Sigmoid colon (tissue), 7 donors: ENCODE data around the gene FBXO46. TPM values are rescaled to one million over a fixed set of nuclear protein-coding genes. Genes with fewer than 3 reads are reported as not detected.

Experiments
- DNase-seq: peaks from one replicate; pipeline ENCODE4 v3.0.0-alpha.2; 2019
- H3K27ac ChIP-seq, 4 donors: fragments of 200-600 bp; sonication (generic); one replicate each; pipeline ENCODE4 v1.5.1; 2016 to 2019; ENCODE audit warnings: mild to moderate bottlenecking in 1 of 4
- H3K27me3 ChIP-seq, 3 donors: fragments of 200-600 bp; sonication (generic); one replicate each; pipeline ENCODE4 v1.5.1; 2019; ENCODE audit warnings: mild to moderate bottlenecking in 1 of 3
- H3K36me3 ChIP-seq, 4 donors: fragments of 200-600 bp; sonication (generic); one replicate each; pipeline ENCODE4 v1.5.1; 2016 to 2019
- H3K4me1 ChIP-seq, 4 donors: fragments of 200-600 bp; sonication (generic); one replicate each; pipeline ENCODE4 v1.5.1; 2017 to 2019
- H3K4me3 ChIP-seq, 4 donors: fragments of 200-600 bp; sonication (generic); one replicate each; pipeline ENCODE4 v1.5.1; 2017 to 2019; ENCODE audit warnings: mild to moderate bottlenecking in 2 of 4, moderate library complexity in 1 of 4
- H3K9me3 ChIP-seq, 4 donors: fragments of 200-600 bp in 3 of 4; sonication (generic) in 3 of 4; one replicate each; pipeline versions ENCODE4 v1.5.1 to v1.6.1; 2013 to 2019
- EP300 ChIP-seq, 4 donors: sonication (generic); formaldehyde crosslinking; IDR thresholded peaks; one replicate each; pipeline ENCODE4 v1.6.1; 2017; ENCODE audit warnings: antibody characterized with exemption in 4 of 4
- POLR2A ChIP-seq, 2 donors: fragments of 450-650 bp; IDR thresholded peaks; one replicate each; pipeline ENCODE4 v1.6.1; 2016; ENCODE audit warnings: antibody characterized with exemption in 2 of 2, mild to moderate bottlenecking in 2 of 2, moderate library complexity in 2 of 2
- POLR2AphosphoS5 ChIP-seq, 4 donors: sonication (generic); formaldehyde crosslinking; IDR thresholded peaks; one replicate each; pipeline ENCODE4 v1.6.1; 2017; ENCODE audit warnings: antibody characterized with exemption in 4 of 4
- WGBS, 2 donors: extraction: QIAGEN DNeasy Blood & Tissue Kit; methylation state at CpG; one replicate each; pipeline ENCODE4 v1.1.7; 2013; 5-methylcytosine and 5-hydroxymethylcytosine counted together
- intact Hi-C: fragments of 100-400 bp; cut with DNase I; formaldehyde crosslinking; loops from one replicate; pipeline ENCODE4 v1.15.1; 2023
- polyA plus RNA-seq, 3 donors: library from polyadenylated mRNA; stranded (reverse); fragments of 200-250 nt; gene quantifications; one replicate each; pipeline ENCODE4 v1.2.3, GENCODE V29; 2013
- total RNA-seq, 4 donors: library from RNA; depleted of rRNA; stranded (reverse); fragments of >200 nt; gene quantifications; one replicate each; pipeline ENCODE4 v1.1.0, GENCODE V29; 2016
- TF ChIP-seq, protein P1 (sequence below), 4 experiments: fragments of 450-650 bp in 3 of 4; fragments of 200-600 bp in 1 of 4; IDR thresholded peaks; one replicate each; pipeline ENCODE4 v1.5.1; 2016 to 2019; ENCODE audit warnings: antibody characterized with exemption in 4 of 4, mild to moderate bottlenecking in 3 of 4, moderate library complexity in 2 of 4
- donor health status: healthy with polysubstance abuse.
- donor health status: Bipolar disorder and iron deficiency.
- donor health status: healthy.

FBXO46 gene
- total and polyA plus RNA-seq, 7 donors, result 7.1 to 16.5 (median 9.5) TPM

DNA sequence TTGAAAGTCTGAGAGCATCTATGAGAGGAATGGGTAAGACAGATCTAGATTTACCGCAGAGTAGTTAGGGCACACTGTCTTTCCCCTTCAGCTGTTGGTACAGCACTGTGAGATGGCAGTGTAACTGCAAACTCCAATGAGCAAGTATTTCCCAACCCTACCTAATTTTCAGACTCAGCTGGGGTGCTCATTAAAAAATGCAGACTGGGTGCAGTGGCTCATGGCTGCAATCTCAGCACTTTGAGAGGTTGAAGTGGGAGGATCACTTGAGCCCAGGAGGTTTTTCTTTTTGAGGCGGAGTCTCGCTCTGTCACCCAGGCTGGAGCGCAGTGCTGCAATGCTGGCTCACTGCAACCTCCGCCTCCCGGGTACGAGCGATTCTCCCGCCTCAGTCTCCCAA lies 25.6 kb downstream of the FBXO46 start:
- WGBS, 2 donors, result 93 to 98% methylated on average over 9 of the region's 9 CpGs
- Histone ChIP-seq H3K4me3 (no peak overlapping the region), H3K9me3 (no peaks in the 10 kb centered on the region), H3K36me3 (peaks cover 0 to 22% (median 4%) of the 10 kb centered on the region in 4 donors), H3K27me3 (no peaks in the 10 kb centered on the region), H3K27ac (no peak overlapping the region), H3K4me1 (peaks cover 0 to under 1% (median 0%) of the 10 kb centered on the region in 4 donors)
- no peak for DNase-seq
- intact Hi-C loops, result no loop called here
- TF ChIP-seq EP300 (IDR thresholded peaks at IDR 0.05) (no peak), POLR2AphosphoS5 (IDR thresholded peaks at IDR 0.05) (no peak), POLR2A (IDR thresholded peaks at IDR 0.05) (no peak)
- TF ChIP-seq, protein P1, sequence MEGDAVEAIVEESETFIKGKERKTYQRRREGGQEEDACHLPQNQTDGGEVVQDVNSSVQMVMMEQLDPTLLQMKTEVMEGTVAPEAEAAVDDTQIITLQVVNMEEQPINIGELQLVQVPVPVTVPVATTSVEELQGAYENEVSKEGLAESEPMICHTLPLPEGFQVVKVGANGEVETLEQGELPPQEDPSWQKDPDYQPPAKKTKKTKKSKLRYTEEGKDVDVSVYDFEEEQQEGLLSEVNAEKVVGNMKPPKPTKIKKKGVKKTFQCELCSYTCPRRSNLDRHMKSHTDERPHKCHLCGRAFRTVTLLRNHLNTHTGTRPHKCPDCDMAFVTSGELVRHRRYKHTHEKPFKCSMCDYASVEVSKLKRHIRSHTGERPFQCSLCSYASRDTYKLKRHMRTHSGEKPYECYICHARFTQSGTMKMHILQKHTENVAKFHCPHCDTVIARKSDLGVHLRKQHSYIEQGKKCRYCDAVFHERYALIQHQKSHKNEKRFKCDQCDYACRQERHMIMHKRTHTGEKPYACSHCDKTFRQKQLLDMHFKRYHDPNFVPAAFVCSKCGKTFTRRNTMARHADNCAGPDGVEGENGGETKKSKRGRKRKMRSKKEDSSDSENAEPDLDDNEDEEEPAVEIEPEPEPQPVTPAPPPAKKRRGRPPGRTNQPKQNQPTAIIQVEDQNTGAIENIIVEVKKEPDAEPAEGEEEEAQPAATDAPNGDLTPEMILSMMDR (IDR thresholded peaks at IDR 0.05), result no peak

DNA sequence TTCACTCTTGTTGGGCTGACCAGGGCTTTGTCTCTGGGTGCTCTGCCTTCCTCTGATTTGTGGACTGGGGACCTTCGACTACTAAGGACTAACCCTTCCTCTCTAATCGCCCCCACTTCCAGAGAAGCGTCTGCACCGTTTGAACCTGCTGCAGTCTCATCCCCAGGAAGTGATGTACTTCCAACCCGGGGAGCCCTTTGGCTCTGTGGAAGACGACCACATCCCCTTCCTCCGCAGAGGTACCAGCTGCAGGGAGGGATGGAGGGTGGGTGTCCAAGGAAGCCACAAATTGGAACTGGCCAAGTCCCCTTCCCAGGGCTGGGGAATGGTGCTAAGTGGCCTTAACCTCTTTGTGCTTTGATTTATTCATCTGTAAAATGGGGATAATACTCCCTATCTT lies 29.0 kb downstream of the FBXO46 start:
- no peak for DNase-seq
- H3K4me3 ChIP-seq, result no peak overlapping the region
- peaks cover 0 to 28% (median 4%) of the 10 kb centered on the region in 4 donors for H3K36me3 ChIP-seq
- H3K4me1 ChIP-seq, result no peaks in the 10 kb centered on the region
- H3K9me3 ChIP-seq, result no peaks in the 10 kb centered on the region
- H3K27ac ChIP-seq, result no peak overlapping the region
- no peaks in the 10 kb centered on the region for H3K27me3 ChIP-seq
- WGBS, 2 donors, result 61 to 84% methylated on average over 7 of the region's 7 CpGs
- intact Hi-C loops, result no loop called here
- TF ChIP-seq POLR2A (IDR thresholded peaks at IDR 0.05), result no peak
- TF ChIP-seq POLR2AphosphoS5 (IDR thresholded peaks at IDR 0.05), result no peak
- no peak for TF ChIP-seq EP300 (IDR thresholded peaks at IDR 0.05)
- TF ChIP-seq, protein P1 (IDR thresholded peaks at IDR 0.05), result no peak

DNA sequence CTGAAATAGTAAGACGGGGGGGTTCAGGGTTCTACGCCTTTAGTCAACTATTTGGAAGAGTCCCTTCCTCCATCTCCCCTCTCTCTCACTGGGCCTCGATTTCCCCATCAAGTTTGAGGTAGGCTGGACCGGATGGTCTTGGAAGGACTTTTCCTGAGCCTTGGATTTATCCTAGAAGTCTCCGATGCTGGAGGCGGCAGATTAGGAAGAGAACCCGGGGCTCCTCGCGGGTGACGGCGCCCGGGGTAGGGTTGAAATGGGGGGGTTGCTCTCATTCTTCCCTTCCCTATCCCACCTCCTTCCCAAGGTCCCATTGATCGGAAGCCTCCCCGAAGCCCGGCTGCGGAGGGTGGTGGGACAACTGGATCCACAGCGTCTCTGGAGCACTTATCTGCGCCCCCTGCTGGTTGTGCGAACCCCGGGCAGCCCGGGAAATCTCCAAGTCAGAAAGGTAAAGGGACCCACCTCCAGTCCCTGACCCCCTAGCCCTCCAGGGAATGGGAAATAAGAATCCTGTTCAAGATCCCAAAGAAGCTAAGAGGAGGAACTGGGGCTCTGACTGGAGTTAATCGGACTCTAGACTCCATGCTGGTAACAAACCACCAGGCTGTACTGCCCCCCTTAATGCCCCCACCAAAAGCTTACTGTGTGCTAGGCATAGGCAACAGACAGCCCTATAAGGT lies 37.4 kb downstream of the FBXO46 start:
- intact Hi-C loops, result loop anchor here (2.0 to 10.0 kb wide), 4 partner anchors 38 to 268 kb away; partner anchors contain the start of genes DMWD, ERCC1 and FBXO46
- Histone ChIP-seq H3K4me3 (peak overlapping the region; percentile 62 to 91 (median 82)), H3K27ac (peak overlapping the region; percentile 93 to 95 (median 94)), H3K4me1 (peaks cover 0 to 24% (median 16%) of the 10 kb centered on the region in 4 donors), H3K36me3 (peaks cover 2 to 23% (median 3%) of the 10 kb centered on the region in 4 donors), H3K27me3 (no peaks in the 10 kb centered on the region), H3K9me3 (no peaks in the 10 kb centered on the region)
- peak; percentile 88 for DNase-seq
- 1% methylated on average over 22 of the region's 22 CpGs for WGBS, 2 donors
- TF ChIP-seq, protein P1 (IDR thresholded peaks at IDR 0.05), result peak; percentile 64 to 91 (median 82)
- no peak for TF ChIP-seq POLR2A (IDR thresholded peaks at IDR 0.05)
- peak in 1 of 4 donors; percentile 11 for TF ChIP-seq POLR2AphosphoS5 (IDR thresholded peaks at IDR 0.05)
- TF ChIP-seq EP300 (IDR thresholded peaks at IDR 0.05), result no peak

DNA sequence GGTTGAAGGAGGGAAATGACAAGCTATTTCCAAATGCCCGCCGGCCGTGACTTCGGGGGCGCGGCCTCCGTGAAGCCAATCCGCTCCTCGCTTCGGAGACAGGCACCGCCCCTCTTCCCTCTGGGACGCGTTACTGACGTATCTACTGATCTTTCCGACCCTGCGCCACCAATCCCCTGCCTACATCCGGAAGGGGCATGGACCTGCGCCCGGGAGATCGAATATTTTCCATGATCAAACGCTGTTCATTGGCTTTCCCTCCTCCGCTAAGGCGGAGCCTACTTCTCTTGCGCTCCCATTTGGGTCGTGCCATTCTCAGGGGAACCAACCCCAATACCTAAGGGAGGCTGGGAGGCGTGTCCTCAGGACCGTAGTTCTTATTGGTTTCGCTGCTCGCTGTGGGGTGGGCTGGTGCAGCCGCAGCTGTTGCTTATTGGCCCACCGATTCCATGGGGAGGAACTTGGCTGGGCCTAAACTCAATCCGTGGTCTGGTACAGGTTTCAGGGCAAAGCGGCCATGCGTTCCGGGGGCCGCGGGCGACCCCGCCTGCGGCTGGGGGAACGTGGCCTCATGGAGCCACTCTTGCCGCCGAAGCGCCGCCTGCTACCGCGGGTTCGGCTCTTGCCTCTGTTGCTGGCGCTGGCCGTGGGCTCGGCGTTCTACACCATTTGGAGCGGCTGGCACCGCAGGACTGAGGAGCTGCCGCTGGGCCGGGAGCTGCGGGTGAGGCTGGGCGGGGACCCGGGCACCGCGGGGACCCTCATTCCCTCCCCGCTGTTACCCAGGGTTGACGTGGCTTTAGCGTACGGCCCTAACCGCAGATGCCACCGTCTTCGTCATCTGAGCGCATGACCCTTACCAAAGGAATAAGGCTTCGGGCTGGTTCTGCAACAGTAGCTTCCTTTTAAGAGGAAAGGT lies 38.2 kb downstream of the FBXO46 start, which contains the start of gene QPCTL:
TSS of gene QPCTL (plus strand) at position 480 of the 919 bp plus-strand sequence. CDS start at position 518, 38 bp downstream.
- H3K4me1 ChIP-seq, result peaks cover 0 to 24% (median 16%) of the 10 kb centered on the region in 4 donors
- 0% methylated on average over 70 of the region's 70 CpGs for WGBS, 2 donors
- TF ChIP-seq EP300 (IDR thresholded peaks at IDR 0.05), result peak in 2 of 4 donors; percentile 21 to 42
- TF ChIP-seq, protein P1 (IDR thresholded peaks at IDR 0.05), result no peak
- peak; percentile 55 to 83 (median 78) for TF ChIP-seq POLR2AphosphoS5 (IDR thresholded peaks at IDR 0.05)
- TF ChIP-seq POLR2A (IDR thresholded peaks at IDR 0.05), result peak; percentile 48 to 56
- DNase-seq, result peak; percentile 99
- H3K4me3 ChIP-seq, result peak within 1 kb of the TSS; percentile 62 to 91 (median 82)
- no peaks in the 10 kb centered on the region for H3K9me3 ChIP-seq
- peaks cover 10 to 31% (median 11%) of the 10 kb centered on the region in 4 donors for H3K36me3 ChIP-seq
- intact Hi-C loops, result loop anchor here (1.0 to 10.0 kb wide), 5 partner anchors 25 to 268 kb away; partner anchors contain the start of genes DMWD, ERCC1 and FBXO46
- H3K27ac ChIP-seq, result peak within 1 kb of the TSS; percentile 93 to 95 (median 94)
- no peaks in the 10 kb centered on the region for H3K27me3 ChIP-seq
